H1 (cell line): ENCODE data around the gene KRT34. TPM values are rescaled to one million over a fixed set of nuclear protein-coding genes. Genes with fewer than 3 reads are reported as not detected.
"Not testable (repeated sequence)": the region's sequence is repeated elsewhere in the genome, so short reads cannot be mapped to it uniquely, and the experiment has no call there.

ENCODE experiments used
- CTCF ChIA-PET: fragments of 300-600 bp; sonication (Branson Sonifier 250); formaldehyde crosslinking; loops from one replicate; lab custom pipeline; 2021; ENCODE audit not compliant: partially characterized antibody; lab: Charles Lee
- POLR2A ChIA-PET: fragments of 300-600 bp; sonication (Branson Sonifier 250); formaldehyde crosslinking; loops from one replicate; lab custom pipeline; 2021; ENCODE audit warnings: inconsistent platforms; ENCODE audit not compliant: partially characterized antibody; lab: Charles Lee
- DNase-seq, 2 experiments: peaks; one replicate each; pipeline versions ENCODE4 v3.0.0 to v3.0.0-alpha.2; 2010 to 2022; ENCODE audit warnings: low spot score in 2 of 2, low read depth in 1 of 2, mixed read lengths in 1 of 2
- FAIRE-seq: peaks from 2 replicates; lab custom pipeline; 2011; peaks lifted over from hg19 to GRCh38; lab: Jason Lieb, UNC
- H2AFZ ChIP-seq: 2 replicates; pipeline ENCODE4 v1.8.1; 2012; ENCODE audit warnings: low read length, inconsistent platforms
- H2AK5ac ChIP-seq: 2 replicates; pipeline ENCODE4 v1.6.1; 2013; ENCODE audit warnings: low read depth, low read length
- H2BK120ac ChIP-seq: replicated peaks from 2 replicates; pipeline ENCODE3; 2013; ENCODE audit warnings: low read depth, low read length, inconsistent platforms
- H2BK12ac ChIP-seq: 2 replicates; pipeline ENCODE4 v1.6.1; 2013; ENCODE audit warnings: low read depth, low read length
- H2BK15ac ChIP-seq: 2 replicates; pipeline ENCODE4 v1.6.1; 2013; ENCODE audit warnings: low read length
- H2BK20ac ChIP-seq: 2 replicates; pipeline ENCODE4 v1.6.1; 2013; ENCODE audit warnings: low read length
- H2BK5ac ChIP-seq: 2 replicates; pipeline ENCODE4 v1.6.1; 2013; ENCODE audit warnings: low read depth, low read length
- H3K14ac ChIP-seq: 2 replicates; pipeline ENCODE4 v1.6.1; 2013; ENCODE audit warnings: inconsistent platforms; ENCODE audit not compliant: insufficient read length
- H3K18ac ChIP-seq: 2 replicates; pipeline ENCODE4 v1.6.1; 2013; ENCODE audit warnings: low read length; ENCODE audit errors: extremely low read depth
- H3K23ac ChIP-seq: 2 replicates; pipeline ENCODE4 v1.6.1; 2013; ENCODE audit warnings: inconsistent platforms; ENCODE audit not compliant: insufficient read length
- H3K23me2 ChIP-seq: 2 replicates; pipeline ENCODE4 v1.6.1; 2013; ENCODE audit warnings: low read depth, low read length
- H3K27ac ChIP-seq: 2 replicates; pipeline ENCODE4 v1.6.1; 2011; ENCODE audit warnings: low read depth, low read length, inconsistent platforms
- H3K27me3 ChIP-seq, 4 experiments: replicated peaks in 1 of 4; 1 replicate in 1 of 4; 2 replicates in 3 of 4; pipeline versions ENCODE4 v1.6.1 to v1.8.1; 2011 to 2013; ENCODE audit warnings: low read length in 3 of 4, mild to moderate bottlenecking in 3 of 4, inconsistent platforms in 2 of 4, mixed read lengths in 2 of 4, moderate library complexity in 1 of 4; ENCODE audit not compliant: control insufficient read depth in 3 of 4, insufficient read depth in 3 of 4; ENCODE audit errors: extremely low read depth in 1 of 4
- H3K36me3 ChIP-seq, 4 experiments: 2 replicates each; pipeline versions ENCODE4 v1.6.1 to v1.8.1; 2011 to 2013; ENCODE audit warnings: mild to moderate bottlenecking in 4 of 4, low read length in 3 of 4, moderate library complexity in 2 of 4, control low read depth in 1 of 4, inconsistent platforms in 1 of 4; ENCODE audit not compliant: insufficient read depth in 4 of 4, control insufficient read depth in 2 of 4
- H3K4ac ChIP-seq: replicated peaks from 2 replicates; pipeline ENCODE3; 2013; ENCODE audit warnings: low read length, low read depth, mixed read lengths, inconsistent platforms; ENCODE audit not compliant: insufficient read length
- H3K4me1 ChIP-seq, 4 experiments: replicated peaks in 1 of 4; 1 replicate in 1 of 4; 2 replicates in 3 of 4; pipeline versions ENCODE4 v1.6.1 to v1.8.1; 2011 to 2013; ENCODE audit warnings: low read length in 3 of 4, inconsistent platforms in 2 of 4, mixed read lengths in 1 of 4; ENCODE audit not compliant: insufficient read depth in 4 of 4, control insufficient read depth in 3 of 4
- H3K4me2 ChIP-seq, 2 experiments: 2 replicates each; pipeline versions ENCODE4 v1.6.1 to v1.8.1; 2011 to 2013; ENCODE audit warnings: low read depth in 2 of 2, low read length in 2 of 2, control low read depth in 1 of 2, inconsistent platforms in 1 of 2, mild to moderate bottlenecking in 1 of 2; ENCODE audit not compliant: insufficient read depth in 1 of 2
- H3K4me3 ChIP-seq, 4 experiments: fragments of 200-600, 300-600 bp in 1 of 4; sonication (generic), shearing (Covaris generic), sonication (Bioruptor Twin) in 1 of 4; 2 replicates each; pipeline versions ENCODE4 v1.5.1 to v1.8.1; 2011 to 2016; ENCODE audit warnings: low read length in 4 of 4, low read depth in 3 of 4, control low read depth in 2 of 4, inconsistent platforms in 2 of 4, mild to moderate bottlenecking in 2 of 4, mixed read lengths in 1 of 4, moderate library complexity in 1 of 4; ENCODE audit not compliant: insufficient read depth in 2 of 4; ENCODE audit errors: extremely low read depth in 1 of 4
- H3K56ac ChIP-seq: replicated peaks from 2 replicates; pipeline ENCODE3; 2013; ENCODE audit warnings: low read depth, mild to moderate bottlenecking, mixed read lengths, low read length, inconsistent platforms; ENCODE audit not compliant: insufficient read length
- H3K79me1 ChIP-seq: 2 replicates; pipeline ENCODE4 v1.6.1; 2013; ENCODE audit warnings: low read depth, low read length, control low read depth
- H3K79me2 ChIP-seq, 2 experiments: 2 replicates each; pipeline versions ENCODE4 v1.6.1 to v1.8.1; 2012 to 2013; ENCODE audit warnings: low read length in 2 of 2, mild to moderate bottlenecking in 2 of 2, inconsistent platforms in 1 of 2; ENCODE audit not compliant: insufficient read depth in 2 of 2, control insufficient read depth in 1 of 2
- H3K9ac ChIP-seq, 4 experiments: replicated peaks in 1 of 4; 1 replicate in 1 of 4; 2 replicates in 3 of 4; pipeline versions ENCODE4 v1.6.1 to v1.8.1; 2011 to 2013; ENCODE audit warnings: low read depth in 3 of 4, low read length in 3 of 4, control low read depth in 2 of 4, mild to moderate bottlenecking in 2 of 4, moderate library complexity in 2 of 4, inconsistent platforms in 1 of 4; ENCODE audit errors: extremely low read depth in 1 of 4
- H3K9me3 ChIP-seq, 2 experiments: 2 replicates each; pipeline versions ENCODE4 v1.6.1 to v1.8.1; 2012 to 2013; ENCODE audit warnings: mild to moderate bottlenecking in 2 of 2, moderate library complexity in 2 of 2, control low read depth in 1 of 2, inconsistent platforms in 1 of 2, low read depth in 1 of 2, low read length in 1 of 2, mixed read lengths in 1 of 2; ENCODE audit not compliant: insufficient read depth in 2 of 2
- H4K20me1 ChIP-seq, 2 experiments: replicated peaks in 1 of 2; 2 replicates each; pipeline versions ENCODE3 to v1.8.1; 2011 to 2013; ENCODE audit warnings: inconsistent platforms in 2 of 2, low read length in 2 of 2, mild to moderate bottlenecking in 1 of 2; ENCODE audit not compliant: insufficient read depth in 2 of 2, control insufficient read depth in 1 of 2
- H4K5ac ChIP-seq: 2 replicates; pipeline ENCODE4 v1.6.1; 2013; ENCODE audit warnings: low read length, low read depth, mixed read lengths, inconsistent platforms; ENCODE audit not compliant: insufficient read length
- H4K8ac ChIP-seq: 2 replicates; pipeline ENCODE4 v1.8.0; 2013; ENCODE audit warnings: mild to moderate bottlenecking, moderate library complexity, low read length, inconsistent platforms; ENCODE audit not compliant: insufficient read depth; ENCODE audit errors: extremely low read depth
- H4K91ac ChIP-seq: replicated peaks from 2 replicates; pipeline ENCODE3; 2013; ENCODE audit warnings: low read length, mixed read lengths, inconsistent platforms; ENCODE audit not compliant: insufficient read length
- CBX8 ChIP-seq: fragments of 300-800, 300-1000 bp; sonication (generic); IDR thresholded peaks from 2 replicates; pipeline ENCODE4 v1.7.1; 2016; ENCODE audit warnings: low read depth, low read length, borderline replicate concordance
- POLR2AphosphoS5 ChIP-seq: IDR thresholded peaks from 2 replicates; pipeline ENCODE4 v1.6.1; 2011; ENCODE audit warnings: low read depth, low read length
- WGBS, 2 experiments: shearing (Covaris generic) in 1 of 2; methylation state at CpG; one replicate each; pipeline versions ENCODE4 v1.1.6 to v1.1.7; 2013 to 2015; ENCODE audit warnings: low lambda C conversion rate in 2 of 2, mixed read lengths in 2 of 2, inconsistent platforms in 1 of 2, low coverage in 1 of 2, missing lambda C conversion rate in 1 of 2; ENCODE audit not compliant: insufficient replicate concordance in 2 of 2, insufficient coverage in 1 of 2, insufficient read length in 1 of 2; ENCODE audit errors: extremely low coverage in 1 of 2, missing lambda C conversion rate in 1 of 2; 5-methylcytosine and 5-hydroxymethylcytosine counted together
- polyA plus RNA-seq, 7 experiments: library from polyadenylated mRNA; depleted of rRNA in 3 of 7; stranded (reverse) in 5 of 7; unstranded in 2 of 7; fragments of >200 nt in 5 of 7; fragments of 200-250 nt in 2 of 7; gene quantifications; 1 replicate in 5 of 7; 2 replicates in 1 of 7; 4 replicates in 1 of 7; pipeline versions ENCODE4 v1.2.1 to v1.2.3, GENCODE V29; 2011 to 2013; ENCODE audit warnings: missing spikeins in 2 of 7, mixed read lengths in 2 of 7
- total RNA-seq: library from RNA; stranded (reverse); fragmentation: NEBNext Ultra II Directional; extraction: Animal tissue kit (Norgen Biotek cat#: 25700); gene quantifications from 2 replicates; pipeline ENCODE4 v1.2.1, GENCODE V29; 2021

Gene KRT34
- total and polyA plus RNA-seq, 2 of the 8 experiments (the other 6 are each of a cell fraction or from before 2014, with no cell fraction given) = not detected

DNA sequence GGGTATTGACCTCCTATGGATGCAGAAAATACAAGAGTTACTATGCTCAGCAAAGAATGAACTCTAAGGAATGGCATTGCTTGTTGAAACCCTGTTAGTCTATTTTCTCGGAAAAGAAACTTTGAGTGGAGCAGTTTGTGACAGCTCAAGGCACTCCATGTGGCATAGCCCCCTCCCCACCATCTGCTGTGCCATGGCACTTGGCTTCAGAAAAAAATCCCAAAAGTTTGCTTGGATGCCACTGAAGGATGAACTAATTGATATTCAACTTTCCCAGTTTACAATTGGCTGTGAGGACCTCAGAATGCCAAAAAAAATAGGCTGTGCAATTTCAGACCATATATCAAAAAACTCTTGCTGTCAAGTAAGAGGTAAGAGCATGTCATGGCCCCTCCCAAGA is 13.5 kb upstream of the KRT34 start:
- no peak overlapping the region for H2BK20ac ChIP-seq
- CTCF ChIA-PET = interaction anchor here (0.7 to 1.6 kb wide), 3 partner anchors 22 to 548 kb away, joined by 3 to 4 read pairs (median 4); no protein-coding TSS in a partner anchor
- H2BK12ac ChIP-seq = no peak overlapping the region
- no peak overlapping the region for H2BK120ac ChIP-seq
- POLR2A ChIA-PET = no interaction called here
- no peak overlapping the region for H3K9ac ChIP-seq
- no peak overlapping the region for H3K56ac ChIP-seq
- no peaks in the 10 kb centered on the region; a peak in 1 of 7 replicates for H3K27me3 ChIP-seq
- no peaks in the 10 kb centered on the region for H3K79me1 ChIP-seq
- H3K23me2 ChIP-seq = no peaks in the 10 kb centered on the region
- H4K5ac ChIP-seq = no peak overlapping the region
- H3K4me1 ChIP-seq = no peaks in the 10 kb centered on the region
- no peak overlapping the region for H3K23ac ChIP-seq
- no peak for FAIRE-seq
- no peak overlapping the region for H3K14ac ChIP-seq
- H3K4me3 ChIP-seq = no peak overlapping the region
- no peak overlapping the region for H2AFZ ChIP-seq
- no peaks in the 10 kb centered on the region for H4K20me1 ChIP-seq
- H4K8ac ChIP-seq = no peak overlapping the region
- no peaks in the 10 kb centered on the region for H3K9me3 ChIP-seq
- H2BK15ac ChIP-seq = no peak overlapping the region
- H2BK5ac ChIP-seq = no peak overlapping the region
- no peak overlapping the region for H2AK5ac ChIP-seq
- H3K79me2 ChIP-seq = no peaks in the 10 kb centered on the region
- DNase-seq = no peak
- 83% methylated on average over 1 of the region's 1 CpG; no CpG with 5 or more reads in 1 of the 2 experiments for WGBS, 2 experiments
- no peak overlapping the region for H3K4ac ChIP-seq
- no peak overlapping the region for H3K4me2 ChIP-seq
- TF ChIP-seq POLR2AphosphoS5 (no peak), CBX8 (no peak)
- no peak overlapping the region for H4K91ac ChIP-seq
- H3K36me3 ChIP-seq = no peaks in the 10 kb centered on the region
- H3K27ac ChIP-seq = no peak overlapping the region
- no peak overlapping the region for H3K18ac ChIP-seq

DNA sequence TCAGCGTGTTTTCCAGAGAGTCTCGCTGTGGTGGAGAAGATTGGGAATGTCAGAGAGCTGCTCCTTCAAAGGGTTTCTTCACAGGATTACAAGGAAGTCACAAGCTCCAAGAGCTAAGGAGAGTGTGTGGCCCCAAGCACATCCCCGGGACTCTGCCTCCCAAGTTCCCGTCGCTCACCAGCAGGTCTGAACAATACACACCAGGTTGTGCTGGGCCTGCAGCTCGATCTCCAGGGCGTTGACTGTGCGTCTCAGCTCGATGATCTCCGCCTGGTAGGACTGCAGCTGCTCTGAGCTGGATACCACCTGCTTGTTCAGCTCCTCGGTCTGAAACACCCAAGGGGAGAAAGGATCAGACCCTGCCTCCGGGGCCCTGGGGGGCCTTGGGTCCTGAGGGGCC is 12.9 kb upstream of the KRT34 start:
- not testable (repeated sequence) for H3K79me1 ChIP-seq
- CTCF ChIA-PET = interaction anchor here (1.6 kb wide), 1 partner anchor 25 kb away, joined by 4 read pairs; no protein-coding TSS in a partner anchor

More for the DNA sequence above, 12.9 kb upstream of the KRT34 start:
- H3K4me1 ChIP-seq, H3K4ac ChIP-seq, H3K23ac ChIP-seq, H3K23me2 ChIP-seq, H4K91ac ChIP-seq, H3K27ac ChIP-seq, H3K4me3 ChIP-seq, H2AK5ac ChIP-seq, FAIRE-seq, H2AFZ ChIP-seq, H4K5ac ChIP-seq, H3K36me3 ChIP-seq, H3K4me2 ChIP-seq, H3K9ac ChIP-seq, H3K14ac ChIP-seq, H2BK5ac ChIP-seq, H3K27me3 ChIP-seq, H3K9me3 ChIP-seq, H2BK12ac ChIP-seq, H3K18ac ChIP-seq, DNase-seq, H3K79me2 ChIP-seq, H3K56ac ChIP-seq, H2BK20ac ChIP-seq, POLR2A ChIA-PET, H4K20me1 ChIP-seq, H4K8ac ChIP-seq, H2BK15ac ChIP-seq, H2BK120ac ChIP-seq: not testable (repeated sequence)
- WGBS, 2 experiments = 88% methylated on average over 10 of the region's 12 CpGs; no CpG with 5 or more reads in 1 of the 2 experiments
